Right atrium auricular region (tissue), 2 donors: ENCODE data around the gene TIAM1. TPM values are rescaled to one million over a fixed set of nuclear protein-coding genes. Genes with fewer than 3 reads are reported as not detected.

Experiments
- DNase-seq: peaks from one replicate; pipeline ENCODE4 v3.0.0-alpha.2; 2019; ENCODE audit warnings: low spot score
- H3K27ac ChIP-seq, 2 donors: fragments of 200-600 bp; sonication (generic); 1 replicate in 1 of 2; 2 replicates in 1 of 2; pipeline ENCODE4 v1.5.1; 2016 to 2019
- H3K27me3 ChIP-seq, 2 donors: fragments of 200-600 bp; sonication (generic); one replicate each; pipeline versions ENCODE4 v1.5.1 to v1.6.0; 2017 to 2019
- H3K36me3 ChIP-seq: fragments of 200-600 bp; sonication (generic); one replicate; pipeline ENCODE4 v1.5.1; 2016
- H3K4me1 ChIP-seq, 2 donors: fragments of 200-600 bp; sonication (generic); one replicate each; pipeline versions ENCODE4 v1.5.1 to v1.6.0; 2017 to 2019
- H3K4me3 ChIP-seq, 2 donors: fragments of 200-600 bp; sonication (generic); 1 replicate in 1 of 2; 2 replicates in 1 of 2; pipeline ENCODE4 v1.5.1; 2017 to 2019; ENCODE audit warnings: mild to moderate bottlenecking in 1 of 2, moderate library complexity in 1 of 2
- H3K9me3 ChIP-seq, 2 donors: fragments of 200-600 bp; sonication (generic); one replicate each; pipeline ENCODE4 v1.5.1; 2019
- CTCF ChIP-seq, 2 donors: fragments of 200-600 bp; sonication (generic); IDR thresholded peaks; one replicate each; pipeline ENCODE4 v1.5.1; 2019; ENCODE audit warnings: antibody characterized with exemption in 2 of 2
- total RNA-seq, 2 donors: library from RNA; depleted of rRNA; stranded (reverse); fragments of >200 nt; gene quantifications; one replicate each; pipeline ENCODE4 v1.1.0, GENCODE V29; 2016

The TIAM1 gene
- total RNA-seq, 2 donors from 2014 or later = 2.5 to 4.1 TPM

GRCh38 chr21:31339721-31340120, 4.3 kb downstream of the TIAM1 start:
- Histone ChIP-seq H3K4me3 (no peak overlapping the region), H3K27ac (no peak overlapping the region), H3K4me1 (peaks cover 0 to 7% of the 10 kb centered on the region in 2 donors), H3K9me3 (no peaks in the 10 kb centered on the region), H3K27me3 (no peaks in the 10 kb centered on the region), H3K36me3 (no peaks in the 10 kb centered on the region)
- DNase-seq = no peak
- TF ChIP-seq CTCF (IDR thresholded peaks at IDR 0.05) = no peak

- no peaks in the 10 kb centered on the region for H3K9me3 ChIP-seq
- H3K27me3 ChIP-seq = no peaks in the 10 kb centered on the region
- DNase-seq = no peak
- no peak overlapping the region for H3K27ac ChIP-seq
- no peak for TF ChIP-seq CTCF (IDR thresholded peaks at IDR 0.05)
- no peak overlapping the region for H3K4me3 ChIP-seq
- H3K36me3 ChIP-seq = no peaks in the 10 kb centered on the region
- peaks cover 0 to 5% of the 10 kb centered on the region in 2 donors for H3K4me1 ChIP-seq
Observed at GRCh38 chr21:31338908-31339368, 5.1 kb downstream of the TIAM1 start.

GRCh38 chr21:31337996-31338907, 5.8 kb downstream of the TIAM1 start:
- Histone ChIP-seq H3K27ac (no peak overlapping the region), H3K27me3 (no peaks in the 10 kb centered on the region), H3K36me3 (no peaks in the 10 kb centered on the region), H3K4me1 (no peaks in the 10 kb centered on the region), H3K4me3 (no peak overlapping the region), H3K9me3 (no peaks in the 10 kb centered on the region)
- no peak for TF ChIP-seq CTCF (IDR thresholded peaks at IDR 0.05)
- no peak for DNase-seq

GRCh38 chr21:31337086-31337485, 7.0 kb downstream of the TIAM1 start:
- Histone ChIP-seq H3K9me3 (no peaks in the 10 kb centered on the region), H3K27me3 (no peaks in the 10 kb centered on the region), H3K36me3 (no peaks in the 10 kb centered on the region), H3K27ac (no peak overlapping the region), H3K4me1 (no peaks in the 10 kb centered on the region), H3K4me3 (no peak overlapping the region)
- TF ChIP-seq CTCF (IDR thresholded peaks at IDR 0.05) = no peak
- no peak for DNase-seq

GRCh38 chr21:31336739-31337040, 7.4 kb downstream of the TIAM1 start:
- Histone ChIP-seq H3K36me3 (no peaks in the 10 kb centered on the region), H3K4me1 (no peaks in the 10 kb centered on the region), H3K27ac (no peak overlapping the region), H3K27me3 (no peaks in the 10 kb centered on the region), H3K9me3 (no peaks in the 10 kb centered on the region), H3K4me3 (no peak overlapping the region)
- no peak for DNase-seq
- TF ChIP-seq CTCF (IDR thresholded peaks at IDR 0.05) = no peak
